HG03460 (cell line): ENCODE data around the gene PKNOX1.
"Not testable (repeated sequence)": the region's sequence is repeated elsewhere in the genome, so short reads cannot be mapped to it uniquely, and the experiment has no call there.

ENCODE experiments used
- ATAC-seq: cut with Tn5 transposase; IDR thresholded peaks from one replicate; pipeline ENCODE4 v1.9.1; 2021; ENCODE audit not compliant: unreplicated experiment

PKNOX1 gene

DNA sequence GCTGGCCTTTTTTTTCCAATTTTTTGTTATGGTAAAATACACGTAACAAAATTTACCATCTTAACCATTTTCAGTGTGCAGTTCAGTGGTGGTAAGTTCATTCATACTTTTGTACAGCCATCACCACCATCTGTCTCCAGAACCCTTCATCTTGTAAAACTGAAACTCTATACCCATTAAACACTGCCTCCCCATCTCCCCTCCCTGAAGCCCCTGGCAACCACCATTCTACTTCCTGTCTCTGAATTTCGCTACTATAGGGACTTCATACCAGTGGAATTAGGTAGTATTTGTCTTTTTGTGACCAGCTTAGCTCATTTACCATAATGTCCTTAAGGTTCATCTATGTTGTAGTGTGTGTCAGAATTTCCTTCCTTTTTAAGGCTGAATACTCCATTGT is 8.7 kb downstream of the PKNOX1 start:
- ATAC-seq = no peak

DNA sequence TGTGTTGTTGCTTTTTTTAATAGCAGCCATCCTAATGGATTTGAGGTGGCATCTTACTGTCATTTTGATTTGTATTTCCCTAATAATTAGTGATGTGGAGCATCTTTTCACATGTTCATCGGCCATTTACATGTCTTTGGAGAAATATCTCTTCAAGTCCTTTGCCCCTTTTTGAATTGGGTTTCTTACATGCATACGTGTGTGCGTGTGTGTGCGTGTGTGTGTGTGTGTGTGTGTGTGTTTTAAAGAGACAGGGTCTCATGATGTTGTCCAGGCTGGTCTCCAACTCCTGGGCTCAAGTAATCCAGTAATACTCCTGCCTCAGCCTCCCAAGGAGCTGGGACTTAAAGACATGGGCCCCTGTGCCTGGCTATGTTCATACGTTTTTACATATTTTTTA is 9.5 kb downstream of the PKNOX1 start:
- ATAC-seq = no peak

DNA sequence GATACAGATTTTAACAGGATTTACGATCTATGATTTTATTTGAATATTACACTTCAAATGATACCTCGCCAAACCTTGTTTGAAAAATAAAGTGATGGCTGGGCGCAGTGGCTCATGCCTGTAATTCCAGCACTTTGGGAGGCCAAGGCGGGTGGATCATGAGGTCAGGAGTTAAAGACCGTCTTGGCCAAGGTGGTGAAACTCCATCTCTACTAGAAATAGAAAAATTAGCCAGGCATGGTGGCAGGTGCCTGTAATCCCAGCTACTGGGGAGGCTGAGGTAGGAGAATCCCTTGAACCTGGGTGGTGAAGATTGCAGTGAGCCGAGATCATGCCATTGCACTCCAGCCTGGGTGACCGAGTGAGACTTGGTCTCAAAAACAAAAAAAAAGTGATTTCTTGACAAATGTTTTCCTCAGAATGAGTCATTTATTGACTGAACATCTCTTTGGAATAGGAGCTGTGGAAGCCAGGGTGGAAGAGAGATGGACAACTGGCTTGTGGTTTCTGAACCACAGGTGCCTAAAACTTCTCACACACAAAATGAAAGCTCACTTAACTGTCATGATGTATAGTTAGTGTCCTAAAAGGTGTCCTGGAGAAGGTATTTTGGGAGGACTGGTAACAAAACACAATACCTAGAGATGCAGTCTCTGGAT is 11.9 kb downstream of the PKNOX1 start:
- no peak for ATAC-seq

DNA sequence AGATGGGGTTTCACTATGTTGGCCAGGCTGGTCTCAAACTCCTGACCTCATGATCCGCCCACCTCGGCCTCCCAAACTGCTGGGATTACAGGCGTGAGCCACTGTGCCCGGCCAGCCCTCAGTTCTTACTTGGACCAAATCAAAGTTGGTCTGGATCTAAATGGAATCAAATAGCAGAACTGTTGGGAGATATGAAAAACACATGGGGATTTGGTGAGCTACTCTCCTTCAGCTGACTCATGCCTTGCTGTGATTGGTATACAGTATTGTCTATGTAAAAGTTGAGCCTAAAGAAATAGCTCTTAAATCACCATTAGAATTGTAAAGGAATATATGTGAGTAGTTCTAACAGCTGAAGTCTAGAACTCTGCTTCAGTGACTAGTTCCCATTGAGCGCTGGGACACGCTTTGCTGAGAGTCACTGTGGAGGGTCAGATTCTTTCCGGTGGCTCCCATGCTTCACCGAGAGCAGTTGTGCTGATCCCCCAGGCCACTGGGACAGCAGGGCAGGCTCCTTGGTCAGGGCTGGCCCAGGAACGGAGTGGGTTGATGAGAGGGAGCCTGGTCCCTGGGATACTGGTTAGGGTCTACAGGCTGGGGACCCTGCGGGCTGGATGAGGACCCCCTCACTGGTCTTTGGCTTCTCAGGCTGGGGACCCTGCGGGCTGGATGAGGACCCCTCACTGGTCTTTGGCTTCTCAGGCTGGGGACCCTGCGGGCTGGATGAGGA is 14.0 kb downstream of the PKNOX1 start:
- no peak for ATAC-seq

DNA sequence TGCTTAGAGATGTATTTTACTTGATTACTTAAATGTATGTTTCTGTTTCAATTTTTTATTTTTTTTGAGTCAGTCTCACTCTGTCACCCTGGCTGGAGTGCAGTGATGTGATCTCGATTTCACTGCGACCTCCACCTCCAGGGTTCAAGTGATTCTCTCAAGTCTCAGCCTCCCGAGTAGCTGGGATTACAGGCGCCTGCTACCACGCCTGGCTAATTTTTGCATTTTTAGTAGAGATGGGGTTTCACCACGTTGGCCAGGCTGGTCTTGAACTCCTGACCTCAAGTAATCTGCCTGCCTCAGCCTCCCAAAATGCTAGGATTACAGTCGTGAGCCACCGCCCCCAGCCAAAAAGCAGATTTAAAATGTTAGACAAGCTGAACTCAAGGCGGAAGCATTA is 15.0 kb downstream of the PKNOX1 start:
- ATAC-seq = not testable (repeated sequence)

DNA sequence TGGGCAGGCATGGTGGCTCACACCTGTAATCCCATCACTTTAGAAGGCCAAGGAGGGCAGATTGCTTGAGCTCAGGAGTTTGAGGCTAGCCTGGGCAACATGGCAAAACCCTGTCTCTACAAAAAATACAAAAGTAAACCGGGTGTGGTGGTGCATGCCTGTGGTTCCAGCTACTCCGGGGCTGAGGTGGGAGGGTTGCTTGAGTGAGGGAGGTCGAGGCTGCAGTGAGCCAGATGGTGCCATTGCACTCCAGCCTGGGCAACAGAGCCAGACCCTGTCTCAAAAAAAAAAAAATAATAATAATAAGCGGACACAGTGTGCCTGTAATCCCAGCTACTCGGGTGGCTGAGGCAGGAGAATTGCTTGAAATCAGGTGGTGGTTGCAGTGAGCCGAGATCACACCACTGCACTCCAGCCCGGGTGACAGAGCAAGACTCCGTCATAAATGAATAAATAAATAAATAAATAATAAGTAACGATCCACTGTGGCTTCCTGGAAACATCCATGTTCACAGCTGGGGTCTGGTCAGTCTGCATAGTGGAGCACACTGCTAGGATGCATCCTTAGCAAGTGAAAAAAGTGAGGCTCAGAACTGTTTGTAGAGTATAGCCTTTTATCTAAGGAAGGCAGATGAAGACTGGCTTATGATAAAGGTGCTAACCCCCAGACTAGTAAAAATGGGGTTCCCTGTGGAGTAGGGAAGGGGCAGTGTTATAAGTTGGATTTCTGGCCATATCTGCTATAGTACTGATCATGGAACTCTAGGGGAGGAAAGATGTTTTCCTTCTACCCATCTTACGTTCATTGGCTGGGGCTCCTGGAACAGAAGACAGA is 15.7 kb downstream of the PKNOX1 start:
- no peak for ATAC-seq

DNA sequence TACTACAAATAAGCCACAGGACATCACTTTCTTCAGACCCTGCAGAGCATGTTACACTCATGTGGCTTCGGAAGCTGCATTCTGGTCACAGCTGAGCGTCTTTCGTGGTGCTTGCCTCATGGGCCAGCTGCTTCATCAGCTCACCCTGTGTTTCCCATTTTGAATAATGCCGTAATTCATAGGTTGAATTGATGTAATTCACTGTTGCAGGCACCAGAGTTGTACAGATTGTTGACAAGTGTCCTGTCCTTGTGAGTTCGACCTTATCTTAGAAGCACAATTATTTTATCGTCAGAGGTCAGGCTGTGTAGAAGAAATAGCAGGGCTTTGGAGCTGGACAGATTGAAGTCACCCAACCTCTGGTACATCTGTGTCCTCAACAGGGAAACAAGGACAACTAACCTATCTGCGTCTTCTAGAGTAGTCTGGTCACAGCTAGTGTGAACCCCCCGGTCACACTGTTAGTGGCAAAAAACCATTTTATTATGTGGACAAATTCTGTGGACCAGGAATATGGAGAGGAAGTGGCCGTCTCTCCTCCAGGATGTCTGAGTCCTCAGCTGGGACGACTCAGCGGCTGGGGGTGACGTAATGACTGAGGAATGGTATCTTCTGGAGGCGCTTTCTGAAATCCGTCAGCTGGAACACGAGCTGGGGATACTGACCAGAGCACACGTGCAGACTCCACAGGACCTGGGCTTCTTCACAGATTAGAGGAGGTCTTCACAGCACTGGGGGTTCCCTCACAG is 17.8 kb downstream of the PKNOX1 start:
- no peak for ATAC-seq

DNA sequence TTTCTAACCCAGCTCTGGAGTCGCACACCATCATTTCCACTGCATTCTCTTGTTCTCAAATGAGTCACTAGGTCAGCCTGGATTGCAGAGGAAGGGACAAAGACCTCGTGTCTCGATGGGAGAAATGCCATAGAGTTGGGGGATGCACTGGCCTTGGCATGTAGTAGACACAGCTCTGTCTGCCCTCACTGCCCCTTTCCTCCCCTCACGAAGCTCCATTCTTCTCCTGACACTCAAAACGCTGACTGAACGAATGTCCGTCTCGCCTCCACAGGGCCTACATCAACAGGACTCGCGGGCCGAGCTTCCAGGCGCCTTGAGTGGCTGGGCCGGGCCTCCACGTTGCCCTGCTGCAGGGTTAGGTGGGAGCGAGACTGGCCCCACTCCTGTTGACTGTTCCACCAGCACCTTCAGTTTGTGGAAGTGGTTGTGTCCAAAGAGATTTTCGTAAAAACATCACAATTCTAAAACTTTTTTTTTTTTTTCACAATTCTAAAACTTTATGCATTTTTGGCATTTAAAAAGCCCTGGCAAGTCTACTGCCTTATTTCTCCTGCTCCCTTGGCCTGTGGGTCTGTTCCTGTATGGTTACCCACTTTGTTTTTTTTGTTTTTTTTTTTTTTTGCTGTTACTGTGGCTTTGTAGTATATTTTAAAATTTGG is 18.8 kb downstream of the PKNOX1 start:
- ATAC-seq = no peak

DNA sequence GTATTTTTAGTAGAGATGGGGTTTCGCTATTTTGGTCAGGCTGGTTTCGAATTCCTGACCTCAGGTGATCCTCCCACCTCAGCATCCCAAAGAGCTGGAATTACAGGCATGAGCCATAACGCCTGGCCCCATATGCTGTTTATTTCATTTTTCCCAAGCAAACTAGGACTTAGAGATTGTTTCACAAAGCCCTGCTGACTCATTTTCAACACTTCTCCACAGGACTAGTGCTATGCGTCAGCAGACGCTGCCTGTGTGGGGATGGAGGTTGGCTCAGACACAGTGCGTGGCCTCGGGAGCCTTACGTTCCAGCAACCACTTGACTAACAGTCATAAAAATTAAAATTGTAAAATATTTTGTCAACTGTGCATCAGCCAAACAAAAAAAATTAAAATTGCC is 22.7 kb downstream of the PKNOX1 start:
- ATAC-seq = no peak

DNA sequence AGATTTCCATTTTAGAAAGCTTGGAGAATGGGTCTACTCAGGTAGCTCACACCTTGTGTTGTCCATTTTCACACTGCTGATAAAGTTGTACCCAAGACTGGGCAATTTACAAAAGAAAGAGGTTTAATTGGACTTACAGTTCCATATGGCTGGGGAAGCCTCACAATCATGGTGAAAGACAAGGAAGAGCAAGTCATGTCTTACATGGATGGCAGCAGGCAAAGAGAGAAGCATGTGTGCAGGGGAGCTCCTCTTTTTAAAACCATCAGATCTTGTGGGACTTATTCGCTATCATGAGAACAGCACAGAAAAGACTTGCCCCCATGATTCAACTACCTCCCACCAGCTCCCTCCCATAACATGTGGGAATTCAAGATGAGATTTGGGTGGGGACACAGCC is 23.6 kb downstream of the PKNOX1 start:
- ATAC-seq = not testable (repeated sequence)

DNA sequence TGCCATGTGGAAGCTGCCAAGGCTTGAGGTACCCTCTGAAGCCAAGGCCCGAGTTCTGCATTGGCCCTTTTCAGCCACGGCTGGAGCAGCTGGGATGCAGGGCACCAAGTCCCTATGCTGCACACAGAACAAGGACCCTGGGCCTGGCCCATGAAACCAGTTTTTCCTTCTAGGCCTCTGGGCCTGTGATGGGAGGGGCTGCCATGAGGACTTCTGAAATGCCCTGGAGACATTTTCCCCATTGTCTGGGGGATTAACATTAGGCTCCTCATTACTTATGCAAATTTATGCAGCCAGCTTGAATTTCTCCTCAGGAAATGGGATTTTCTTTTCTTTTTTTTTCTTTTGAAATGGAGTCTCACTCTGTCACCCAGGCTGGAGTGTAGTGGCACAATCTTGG is 24.8 kb downstream of the PKNOX1 start:
- not testable (repeated sequence) for ATAC-seq

DNA sequence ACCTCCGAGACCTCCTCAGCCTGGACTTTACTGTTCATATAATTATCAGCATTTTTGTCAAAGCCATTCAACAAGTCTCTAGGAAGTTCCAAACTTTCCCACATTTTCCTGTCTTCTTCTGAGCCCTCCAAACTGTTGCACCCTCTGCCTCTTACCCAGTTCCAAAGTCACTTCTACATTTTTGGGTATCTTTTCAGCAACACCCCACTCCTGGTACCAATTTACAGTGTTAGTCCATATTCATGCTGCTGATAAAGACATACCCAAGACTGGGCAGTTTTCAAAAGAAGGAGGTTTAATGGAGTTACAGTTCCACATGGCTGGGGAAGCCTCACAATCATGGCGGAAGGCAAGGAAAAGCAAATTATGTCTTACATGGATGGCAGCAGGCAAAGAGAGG is 25.7 kb downstream of the PKNOX1 start:
- not testable (repeated sequence) for ATAC-seq

DNA sequence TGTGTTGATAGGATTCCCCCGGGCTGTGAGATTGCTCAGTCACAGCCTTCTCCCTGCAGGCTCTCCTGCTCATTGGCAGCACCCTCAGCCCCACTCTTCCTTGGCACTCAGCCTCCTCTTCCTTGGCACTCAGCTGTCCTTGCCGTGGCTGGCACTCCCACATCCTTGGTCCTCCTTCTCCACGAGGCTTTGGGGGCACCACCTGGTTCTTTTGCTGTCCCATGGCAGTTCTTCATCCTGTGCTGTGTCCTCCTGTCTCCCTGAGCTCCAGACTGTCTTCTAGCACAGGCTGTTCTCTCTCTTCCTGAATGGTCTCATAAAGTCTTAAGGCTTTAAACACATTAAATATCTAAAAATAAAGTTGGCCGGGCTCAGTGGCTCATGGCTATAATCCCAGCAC is 27.0 kb downstream of the PKNOX1 start:
- no peak for ATAC-seq

DNA sequence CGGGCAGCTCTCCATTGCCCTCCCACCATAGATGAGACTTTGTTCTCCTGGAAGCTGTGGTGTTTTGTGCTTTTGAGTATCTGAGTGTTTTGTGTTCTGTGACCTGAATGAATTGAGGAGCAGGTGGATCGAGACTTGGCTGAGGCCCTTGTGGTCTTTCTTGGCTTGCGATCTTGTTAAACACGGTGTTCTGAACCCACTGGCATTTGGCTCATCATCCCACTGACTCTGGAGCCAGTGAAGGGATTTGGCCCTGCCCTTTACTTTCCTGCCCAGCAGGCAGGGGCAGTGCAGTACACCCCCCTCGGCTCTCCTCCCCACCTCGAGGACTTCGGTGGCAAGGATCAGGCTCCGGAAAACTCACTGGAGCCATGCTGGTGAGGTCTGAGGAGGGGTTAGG is 30.6 kb downstream of the PKNOX1 start:
- no peak for ATAC-seq

DNA sequence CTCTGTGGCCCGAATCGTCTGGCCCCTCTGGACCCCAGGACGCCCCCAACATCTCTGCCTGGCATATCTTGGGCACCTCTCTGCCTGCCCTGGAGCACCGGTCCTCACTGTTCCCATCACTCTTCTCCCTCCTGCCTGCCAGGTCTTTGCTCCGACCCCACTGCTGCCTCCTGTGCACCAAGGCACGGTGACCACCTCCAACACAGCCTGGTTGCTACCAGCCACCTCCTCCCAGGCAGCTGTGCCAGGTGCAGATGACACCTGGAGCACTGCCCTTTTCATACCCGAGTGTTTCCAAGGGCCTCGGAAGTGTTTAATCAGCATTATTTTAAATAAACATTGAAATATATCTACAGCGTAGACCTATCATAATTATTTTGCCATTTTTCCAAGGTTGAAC is 31.3 kb downstream of the PKNOX1 start:
- no peak for ATAC-seq

DNA sequence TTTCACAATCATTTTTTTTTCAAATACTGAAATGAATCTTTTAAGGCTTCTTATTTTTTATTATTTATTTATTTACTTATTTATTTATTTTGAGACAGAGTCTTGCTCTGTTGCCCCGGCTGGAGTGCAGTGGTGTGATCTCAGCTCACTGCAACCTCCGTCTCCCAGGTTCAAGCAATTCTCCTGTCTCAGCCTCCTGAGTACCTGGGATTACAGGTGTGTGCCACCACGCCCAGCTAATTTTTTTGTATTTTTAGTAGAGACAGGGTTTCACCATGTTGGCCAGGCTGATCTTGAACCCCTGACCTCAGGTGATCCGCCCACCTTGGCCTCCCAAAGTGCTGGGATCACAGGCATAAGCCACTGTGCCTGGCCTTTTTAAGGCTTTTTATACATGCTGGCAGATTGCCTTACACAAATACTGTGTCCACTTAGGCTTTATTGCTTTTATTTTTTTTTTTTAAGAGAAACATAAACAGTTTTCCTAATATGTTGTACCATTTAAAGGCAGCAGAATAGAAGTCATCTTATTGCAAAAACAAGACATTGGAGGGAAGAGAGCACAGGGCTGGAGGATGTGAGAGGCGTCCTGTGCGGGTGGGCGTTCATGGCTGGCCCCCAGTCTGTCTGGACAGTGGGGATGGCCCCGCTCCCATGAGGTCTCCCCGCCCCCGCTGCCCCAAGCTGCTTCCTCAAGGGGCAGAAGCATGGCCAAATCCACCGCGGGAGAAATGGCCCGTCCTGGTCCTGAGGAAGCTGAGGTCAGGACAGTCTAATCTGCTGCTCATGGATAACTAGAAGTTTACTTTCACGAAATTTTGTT is 31.9 kb downstream of the PKNOX1 start:
- ATAC-seq = not testable (repeated sequence)

DNA sequence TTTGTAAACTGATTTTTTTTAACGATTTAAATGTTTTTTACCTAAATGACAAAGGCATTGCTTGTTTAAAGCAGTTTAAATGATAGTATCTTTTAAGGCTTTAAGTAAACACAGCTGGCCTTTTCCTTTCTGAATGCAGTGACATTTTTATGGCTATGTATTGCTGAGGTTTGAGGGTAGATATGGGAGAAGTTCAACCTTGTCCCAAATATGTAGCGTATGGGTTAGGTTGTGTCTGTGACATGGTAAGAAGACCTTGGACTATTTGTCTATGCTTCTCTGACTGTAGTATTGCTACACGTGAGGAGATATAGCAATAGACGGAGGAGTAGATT is 32.5 kb downstream of the PKNOX1 start:
- ATAC-seq = no peak

DNA sequence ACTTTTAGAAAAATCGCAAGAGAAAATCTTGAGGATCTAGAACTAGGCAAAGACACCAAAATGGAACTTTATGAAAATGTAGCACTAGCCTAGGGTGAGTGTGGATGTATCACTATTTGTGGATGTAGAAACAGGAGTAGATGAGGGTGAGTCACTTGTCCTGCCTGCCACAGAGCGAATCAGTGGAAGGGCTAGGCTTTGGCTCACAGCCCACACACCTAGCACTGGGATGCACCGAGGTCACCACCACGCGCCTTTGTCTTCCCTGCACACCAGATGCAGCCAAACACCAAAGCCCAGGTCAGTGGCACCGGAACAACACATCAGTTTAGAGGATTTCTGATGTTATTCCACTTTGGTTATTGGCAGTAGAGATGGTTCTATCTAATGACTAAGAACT is 38.2 kb downstream of the PKNOX1 start:
- no peak for ATAC-seq

DNA sequence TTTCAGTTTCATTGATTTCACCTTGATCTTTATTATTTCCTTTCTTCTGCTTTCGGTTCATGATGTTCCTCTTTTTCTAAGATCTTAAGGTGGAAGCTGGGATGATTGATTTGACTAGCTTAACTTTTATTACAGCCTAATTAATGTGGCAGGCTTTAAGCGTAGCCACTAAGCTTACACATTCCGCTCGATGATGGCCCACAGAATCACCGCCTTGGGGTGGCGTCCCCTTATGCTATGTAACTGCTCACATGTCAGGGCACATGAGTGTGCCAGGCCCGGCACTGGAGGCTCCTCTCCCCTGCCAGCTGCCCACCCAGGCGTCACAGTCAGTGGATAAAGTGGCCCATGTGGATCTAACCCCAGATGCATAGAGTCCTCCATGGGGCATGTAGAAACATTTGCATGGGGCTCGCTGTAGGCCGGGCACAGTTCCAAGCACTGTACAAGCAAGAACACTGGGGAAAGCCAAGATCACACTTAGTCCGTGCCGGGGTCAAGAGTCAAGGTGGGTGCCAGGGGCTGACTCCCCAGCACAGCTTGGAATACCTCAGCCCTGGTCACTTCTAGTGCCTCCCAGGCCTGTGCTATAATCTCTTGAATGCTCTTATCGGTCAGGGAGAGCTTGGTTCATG is 41.7 kb downstream of the PKNOX1 start:
- ATAC-seq = no peak

DNA sequence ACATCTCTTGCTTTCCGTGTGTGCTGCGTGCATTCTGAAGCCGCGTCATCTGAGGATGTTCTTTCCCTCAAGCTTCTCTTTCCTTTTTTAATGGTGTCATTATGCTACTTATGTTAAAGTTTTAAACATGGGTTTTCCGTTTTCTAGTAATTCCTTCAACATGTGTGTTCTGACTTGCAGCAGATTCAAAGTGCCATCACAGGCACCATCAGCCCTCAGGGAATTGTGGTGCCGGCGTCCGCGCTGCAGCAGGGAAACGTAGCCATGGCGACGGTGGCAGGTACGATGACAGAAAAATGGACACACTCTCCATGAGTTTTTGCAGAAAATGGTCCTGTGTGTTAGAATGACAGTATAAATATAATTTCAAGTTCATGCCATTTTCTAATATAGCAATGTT is 42.4 kb downstream of the PKNOX1 start:
- no peak for ATAC-seq
